NCI-H128 (cell line): ENCODE results near the gene THRSP.
"Not testable (repeated sequence)": the region's sequence is repeated elsewhere in the genome, so short reads cannot be mapped to it uniquely, and the experiment has no call there.

Source experiments
- DNase-seq: peaks from one replicate; lab custom pipeline; 2025; ENCODE audit not compliant: unreplicated experiment; lab: John Stamatoyannopoulos, UW

THRSP gene

GRCh38 chr11:78038697-78039313, 24.9 kb upstream of the THRSP start:
- DNase-seq, result no peak

GRCh38 chr11:78039391-78039918, 24.2 kb upstream of the THRSP start:
- no peak for DNase-seq

GRCh38 chr11:78039919-78040671, 23.6 kb upstream of the THRSP start:
- DNase-seq, result peak; percentile 49

DNA sequence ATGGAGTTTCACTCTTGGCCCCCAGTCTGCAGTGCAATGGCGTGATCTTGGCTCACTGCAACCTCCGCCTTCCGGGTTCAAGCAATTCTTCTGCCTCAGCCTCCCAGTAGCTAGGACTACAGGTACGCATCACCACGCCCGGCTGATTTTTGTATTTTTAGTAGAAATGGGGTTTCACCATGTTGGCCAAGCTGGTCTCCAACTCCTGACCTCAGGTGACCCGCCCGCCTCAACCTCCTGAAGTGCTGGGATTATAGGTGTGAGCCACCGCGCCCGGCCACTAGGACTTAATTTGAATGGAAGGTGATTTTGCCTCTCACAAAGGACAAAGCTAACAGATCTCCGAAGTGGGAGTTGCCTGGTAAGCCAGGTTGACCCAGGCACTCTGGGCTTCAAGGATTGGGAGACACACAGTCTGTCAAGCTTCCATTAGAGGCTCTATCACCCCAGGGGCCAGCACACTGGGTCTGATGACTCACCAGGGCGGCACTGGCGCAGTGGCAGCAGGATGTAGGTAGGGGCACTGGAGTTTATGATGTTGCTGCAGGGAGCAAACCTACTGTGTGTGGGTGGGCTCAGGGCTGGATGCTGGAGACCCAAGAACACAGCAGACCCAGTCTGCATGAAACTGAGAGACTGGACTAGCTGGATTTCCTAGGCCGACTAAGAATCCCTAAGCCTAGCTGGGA, 22.8 kb upstream of the THRSP start:
- DNase-seq, result no peak

DNA sequence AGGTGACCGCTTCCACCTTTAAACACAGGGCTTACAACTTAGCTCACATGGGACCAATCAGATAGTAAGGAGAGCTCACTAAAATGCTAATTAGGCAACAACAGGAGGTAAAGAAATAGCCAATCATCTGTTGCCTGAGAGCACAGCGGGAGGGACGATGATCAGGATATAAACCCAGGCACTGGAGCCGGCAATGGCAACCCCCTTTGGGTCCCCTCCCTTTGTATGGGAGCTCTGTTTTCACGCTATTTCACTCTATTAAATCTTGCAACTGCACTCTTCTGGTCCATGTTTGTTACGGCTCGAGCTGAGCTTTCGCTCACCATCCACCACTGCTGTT, 22.3 kb upstream of the THRSP start:
- DNase-seq, result not testable (repeated sequence)

- no peak for DNase-seq
Measured at GRCh38 chr11:78041843-78042440, 21.7 kb upstream of the THRSP start.

DNA sequence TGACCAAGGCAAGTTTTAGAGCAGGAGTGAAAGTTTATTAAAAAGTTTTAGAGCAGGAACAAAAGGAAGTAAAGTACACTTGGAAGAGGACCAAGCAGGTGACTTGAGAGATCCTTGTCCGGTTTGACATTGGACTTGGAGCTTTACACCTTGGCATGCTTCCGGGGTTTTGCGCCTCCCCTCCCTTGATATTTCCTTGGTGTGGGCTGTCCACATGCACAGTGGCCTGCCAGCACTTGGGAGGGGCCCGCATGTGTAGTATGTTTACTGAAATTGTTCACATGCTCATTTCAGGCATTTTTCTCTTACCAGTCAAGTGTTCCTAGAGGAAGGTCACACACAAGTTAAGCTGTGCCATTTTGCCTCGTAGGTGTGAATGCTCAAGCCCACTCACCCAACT, 19.0 kb upstream of the THRSP start:
- no peak for DNase-seq

GRCh38 chr11:78045851-78046485, 17.7 kb upstream of the THRSP start:
- DNase-seq, result peak; percentile 91

DNA sequence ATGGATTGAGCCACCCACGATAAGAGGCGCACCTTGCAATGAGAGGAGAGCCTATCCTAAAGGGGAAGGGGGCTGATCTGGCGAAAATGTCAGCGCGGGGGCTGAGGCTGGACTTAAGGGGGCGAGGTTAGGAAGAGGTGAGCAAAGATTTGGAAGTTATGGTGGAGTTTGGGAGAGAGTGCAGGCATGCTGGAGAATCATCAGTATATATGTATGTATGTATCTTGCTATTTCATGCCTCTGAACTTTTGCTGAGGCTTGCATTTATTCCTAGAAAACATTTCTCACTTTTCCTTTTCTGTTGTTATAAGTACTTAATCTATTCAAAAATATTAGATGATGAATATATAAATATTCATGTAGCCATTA, 17.2 kb upstream of the THRSP start:
- no peak for DNase-seq

- DNase-seq, result no peak
Measured at GRCh38 chr11:78048561-78048960, 15.1 kb upstream of the THRSP start.

DNA sequence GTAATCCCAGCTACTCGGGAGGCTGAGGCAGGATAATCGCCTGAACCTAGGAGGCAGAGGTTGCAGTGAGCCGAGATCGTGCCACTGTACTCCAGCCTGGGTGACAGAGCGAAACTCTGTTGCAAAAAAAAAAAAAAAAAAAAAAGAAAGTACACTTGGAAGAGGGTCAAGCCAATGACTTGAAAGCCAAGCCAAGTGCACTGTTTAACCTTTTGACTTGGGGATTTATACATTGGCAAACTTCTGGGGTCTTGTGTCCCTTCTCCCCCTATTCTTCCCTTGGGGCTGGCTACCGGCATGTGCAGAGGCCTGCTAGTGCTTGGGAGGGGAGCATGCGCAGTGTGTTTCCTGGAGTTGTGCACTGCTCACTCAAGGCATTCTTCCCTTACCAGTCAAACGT, 14.3 kb upstream of the THRSP start:
- no peak for DNase-seq

- no peak for DNase-seq
Measured at GRCh38 chr11:78050964-78051831, 12.5 kb upstream of the THRSP start.

DNA sequence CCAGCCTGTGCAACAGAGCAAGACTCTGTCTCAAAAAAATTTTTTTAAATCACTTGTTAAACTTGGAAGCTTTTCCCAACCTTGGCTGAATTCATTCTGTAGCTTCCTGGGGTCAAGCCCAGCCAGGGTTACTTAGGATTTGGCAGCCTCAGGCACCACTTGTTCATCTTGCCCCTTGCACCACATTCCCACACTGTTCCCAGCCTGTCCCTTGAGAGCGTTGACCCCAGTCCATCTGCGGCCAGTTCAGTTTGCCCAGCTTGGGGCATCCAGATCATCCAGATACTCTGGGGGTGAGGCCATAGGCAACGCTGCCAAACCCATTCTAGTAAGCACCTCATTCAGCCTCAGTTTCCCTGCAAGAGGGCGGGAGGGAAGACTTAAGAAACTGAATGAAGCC, 8.7 kb upstream of the THRSP start:
- no peak for DNase-seq

GRCh38 chr11:78056093-78056492, 7.6 kb upstream of the THRSP start:
- no peak for DNase-seq

GRCh38 chr11:78057462-78058055, 6.1 kb upstream of the THRSP start:
- DNase-seq, result no peak

- DNase-seq, result not testable (repeated sequence)
Measured at GRCh38 chr11:78059749-78060328, 3.8 kb upstream of the THRSP start.

- DNase-seq, result no peak
Measured at GRCh38 chr11:78060533-78060932, 3.1 kb upstream of the THRSP start.

- DNase-seq, result no peak
Measured at GRCh38 chr11:78061088-78061920, 2.4 kb upstream of the THRSP start.

DNA sequence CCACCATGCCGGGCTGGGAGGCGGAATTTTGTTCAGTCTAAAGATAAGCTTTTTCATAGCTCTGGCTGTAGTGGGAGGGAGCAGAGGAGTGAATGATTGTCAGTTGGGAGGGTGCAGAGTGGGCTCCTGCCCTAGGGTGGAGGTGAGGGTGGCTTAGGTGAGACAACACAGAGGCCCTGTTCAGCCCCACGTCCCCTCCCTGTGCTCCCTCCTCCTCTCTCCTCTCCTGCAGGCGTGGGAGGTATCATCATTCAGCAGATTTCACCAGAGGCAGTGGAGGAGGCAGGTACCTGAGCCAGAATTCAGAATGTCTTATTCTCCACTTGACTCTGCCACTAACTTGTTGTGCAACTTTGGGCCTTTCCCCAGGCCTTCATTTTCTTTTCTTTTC, 1.7 kb upstream of the THRSP start:
- DNase-seq, result no peak
